SH-SY5Y (cell line): Measurements from ENCODE around the gene ANKRD49.

Source experiments
- GATA2 ChIP-seq: IDR thresholded peaks from 2 replicates; pipeline ENCODE4 v1.6.1; 2011; ENCODE audit warnings: mild to moderate bottlenecking, low read depth, low read length
- GATA3 ChIP-seq: IDR thresholded peaks from 2 replicates; pipeline ENCODE4 v1.6.1; 2011; ENCODE audit warnings: low read depth, mild to moderate bottlenecking, low read length, moderate library complexity

- no peak for TF ChIP-seq GATA2
- TF ChIP-seq GATA3: no peak
These were observed 55.4 kb downstream of the ANKRD49 start for GRCh38 chr11:94549146-94549545.
